HK-2 (cell line): ENCODE measurements around the gene SLCO3A1.

Experiments
- DNase-seq: peaks from one replicate; pipeline ENCODE4 v3.0.0-alpha.2; 2018; ENCODE audit not compliant: unreplicated experiment

SLCO3A1 gene

DNA sequence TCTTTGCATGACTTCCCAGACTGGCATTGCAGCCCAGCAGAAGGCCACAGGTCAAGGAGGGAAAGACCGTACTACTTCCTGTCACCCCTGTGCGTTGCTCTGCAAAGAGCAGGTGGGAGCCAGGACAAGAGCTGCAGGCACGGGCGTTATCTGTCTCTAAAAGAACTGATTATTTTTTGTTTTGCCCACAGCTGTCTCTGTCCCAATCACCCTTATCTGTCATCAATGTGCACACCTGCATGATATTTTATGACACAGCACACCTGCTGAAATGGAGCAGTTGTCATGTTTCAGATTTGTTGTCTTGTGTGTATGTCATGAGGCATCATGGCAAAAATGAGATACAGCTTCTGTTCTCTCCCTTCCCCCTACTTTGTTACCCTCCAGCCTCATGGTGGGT is 58.8 kb downstream of the SLCO3A1 start:
- no peak for DNase-seq

DNA sequence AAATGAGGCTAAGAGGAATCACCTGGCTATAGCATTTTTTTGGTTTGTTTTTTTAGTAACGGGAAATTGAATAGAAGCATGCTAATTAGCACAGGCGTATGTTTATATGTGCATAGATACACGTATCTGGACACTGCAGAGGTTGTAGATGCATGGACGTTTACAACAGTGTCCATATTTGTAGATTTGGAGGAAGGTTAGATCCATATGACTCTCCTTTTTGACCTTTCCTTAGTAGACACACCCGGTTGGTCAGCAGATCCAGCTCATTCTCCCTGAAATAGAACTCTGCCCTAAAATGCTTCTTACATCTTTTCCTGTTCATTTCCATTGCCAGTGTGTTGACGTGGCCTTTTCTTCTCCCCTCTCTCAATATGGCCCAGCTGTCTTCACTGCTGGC is 60.1 kb downstream of the SLCO3A1 start:
- DNase-seq = no peak

DNA sequence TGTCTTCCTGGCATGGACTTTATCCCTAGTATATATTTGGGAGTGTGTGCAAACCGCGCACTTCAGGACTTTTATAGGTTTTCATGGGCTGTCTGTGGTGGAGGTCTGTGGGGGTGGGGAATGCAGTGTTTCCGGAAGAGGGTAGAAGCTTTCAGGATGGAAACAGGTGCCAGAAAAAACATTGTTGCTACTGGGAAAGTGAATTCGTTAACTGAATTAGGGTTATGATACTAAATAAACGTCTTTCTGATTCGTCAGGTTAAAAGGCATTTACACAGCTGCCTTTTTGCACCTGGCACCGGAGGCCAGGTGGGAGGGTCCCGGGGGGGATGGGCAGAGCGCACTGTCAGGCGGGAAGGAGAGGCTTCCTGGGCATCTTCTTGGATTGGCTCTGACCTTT is 62.1 kb downstream of the SLCO3A1 start:
- DNase-seq = no peak

DNA sequence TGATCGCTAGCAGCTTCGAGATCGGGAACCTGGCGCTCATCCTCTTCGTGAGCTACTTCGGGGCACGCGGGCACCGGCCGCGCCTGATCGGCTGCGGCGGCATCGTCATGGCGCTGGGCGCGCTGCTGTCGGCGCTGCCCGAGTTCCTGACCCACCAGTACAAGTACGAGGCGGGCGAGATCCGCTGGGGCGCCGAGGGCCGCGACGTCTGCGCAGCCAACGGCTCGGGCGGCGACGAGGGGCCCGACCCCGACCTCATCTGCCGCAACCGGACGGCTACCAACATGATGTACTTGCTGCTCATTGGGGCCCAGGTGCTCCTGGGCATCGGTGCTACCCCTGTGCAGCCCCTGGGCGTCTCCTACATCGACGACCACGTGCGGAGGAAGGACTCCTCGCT is 62.5 kb downstream of the SLCO3A1 start:
- no peak for DNase-seq

DNA sequence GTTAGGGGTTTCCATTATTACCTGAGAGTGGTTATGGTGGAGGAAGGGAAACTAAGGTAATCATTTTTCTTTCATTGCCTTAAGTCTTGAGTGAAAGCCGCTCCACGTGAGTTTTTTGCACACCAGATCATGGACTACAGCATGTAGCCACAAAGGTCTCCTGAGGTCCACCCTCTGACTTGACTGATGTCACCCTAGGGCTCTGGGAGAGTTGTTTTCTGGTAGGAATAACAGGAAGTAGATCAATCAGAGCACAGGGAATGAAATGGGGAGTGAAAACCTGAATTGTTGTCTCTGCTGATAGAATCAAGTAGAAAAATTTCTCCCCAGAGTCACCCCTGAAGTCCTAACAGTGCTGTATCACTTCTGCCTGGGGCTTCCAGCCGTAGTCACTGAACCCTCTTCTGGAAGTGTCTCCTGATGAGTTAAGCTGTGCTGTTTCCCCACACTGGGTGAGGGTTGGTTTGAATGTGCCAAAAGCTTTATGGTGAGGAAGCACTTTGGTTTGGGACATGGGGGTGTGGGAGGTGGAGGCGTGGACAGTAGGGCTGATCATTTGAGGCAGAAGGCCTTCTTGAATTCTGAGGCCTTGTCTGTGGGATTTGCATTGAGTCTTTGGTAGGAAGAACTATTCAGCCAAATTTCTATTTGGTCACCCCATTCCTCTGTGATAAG is 64.3 kb downstream of the SLCO3A1 start:
- DNase-seq = no peak

DNA sequence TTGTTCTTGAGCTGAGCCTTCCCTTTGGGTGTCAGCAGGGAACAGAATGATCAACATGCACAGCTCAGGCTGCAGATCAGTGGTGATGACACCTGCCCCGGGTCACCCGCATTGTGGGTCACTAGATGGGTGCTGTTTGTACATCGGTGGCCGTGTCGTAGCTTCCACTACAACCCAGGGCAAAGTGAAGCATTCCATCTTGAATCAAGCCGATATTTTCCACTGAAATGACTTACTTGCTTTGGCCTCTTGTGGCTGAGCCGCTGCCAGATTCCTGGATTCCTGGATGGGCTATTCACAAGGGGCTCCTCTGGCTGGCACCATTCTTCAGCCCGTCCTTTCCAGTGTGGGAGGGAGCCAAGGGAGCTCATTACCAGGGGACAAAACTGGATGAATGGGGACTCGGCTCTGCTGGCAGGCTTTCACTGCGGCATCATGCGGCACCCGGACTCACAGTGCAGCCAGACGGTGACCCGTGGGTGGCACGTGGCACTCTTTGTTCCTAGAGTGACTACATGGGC is 65.6 kb downstream of the SLCO3A1 start:
- no peak for DNase-seq

DNA sequence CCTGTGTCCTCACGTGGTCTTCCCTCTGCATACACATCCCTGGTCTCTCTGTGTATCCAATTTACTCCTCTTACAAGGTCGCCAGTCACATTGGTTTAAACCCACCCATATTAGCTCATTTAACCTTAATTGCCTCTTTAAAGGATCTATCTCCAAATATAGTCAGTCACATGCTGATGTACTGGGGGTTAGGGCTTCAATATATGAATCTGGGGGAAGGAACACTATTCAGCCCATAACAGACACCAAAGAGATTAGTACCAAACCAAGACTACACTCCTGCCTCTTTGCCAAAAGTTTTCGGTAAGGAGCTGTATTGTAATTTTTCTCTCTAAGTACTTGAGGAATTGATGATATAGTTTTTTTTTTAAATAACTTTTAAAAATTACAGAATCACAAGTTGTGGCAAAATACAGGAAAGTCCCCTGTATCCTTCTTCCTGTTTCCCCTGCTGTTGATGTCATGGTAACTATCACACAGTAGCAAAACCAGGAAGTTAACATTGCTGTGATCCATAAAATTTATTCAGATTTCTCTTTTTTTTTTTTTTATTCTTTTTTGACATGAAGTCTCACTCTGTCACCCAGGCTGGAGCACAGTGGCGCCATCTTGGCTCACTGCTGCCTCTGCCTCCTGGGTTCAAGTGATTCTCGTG is 67.8 kb downstream of the SLCO3A1 start:
- no peak for DNase-seq

DNA sequence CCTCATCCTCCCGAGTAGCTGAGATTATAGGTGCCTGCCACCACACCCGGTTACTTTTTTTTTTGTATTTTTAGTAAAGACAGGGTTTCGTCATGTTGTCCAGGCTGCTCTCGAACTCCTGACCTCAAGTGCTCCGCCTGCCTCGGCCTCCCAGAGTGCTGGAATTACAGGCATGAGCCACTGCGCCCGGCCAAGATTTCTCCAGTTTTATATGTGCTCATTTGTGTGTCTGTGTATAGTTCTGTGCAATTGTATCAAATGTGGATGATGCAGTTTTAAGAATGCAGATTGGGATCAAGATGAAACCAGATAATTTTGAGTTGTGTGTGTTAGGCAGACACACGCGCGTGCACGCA is 68.3 kb downstream of the SLCO3A1 start:
- DNase-seq = no peak

DNA sequence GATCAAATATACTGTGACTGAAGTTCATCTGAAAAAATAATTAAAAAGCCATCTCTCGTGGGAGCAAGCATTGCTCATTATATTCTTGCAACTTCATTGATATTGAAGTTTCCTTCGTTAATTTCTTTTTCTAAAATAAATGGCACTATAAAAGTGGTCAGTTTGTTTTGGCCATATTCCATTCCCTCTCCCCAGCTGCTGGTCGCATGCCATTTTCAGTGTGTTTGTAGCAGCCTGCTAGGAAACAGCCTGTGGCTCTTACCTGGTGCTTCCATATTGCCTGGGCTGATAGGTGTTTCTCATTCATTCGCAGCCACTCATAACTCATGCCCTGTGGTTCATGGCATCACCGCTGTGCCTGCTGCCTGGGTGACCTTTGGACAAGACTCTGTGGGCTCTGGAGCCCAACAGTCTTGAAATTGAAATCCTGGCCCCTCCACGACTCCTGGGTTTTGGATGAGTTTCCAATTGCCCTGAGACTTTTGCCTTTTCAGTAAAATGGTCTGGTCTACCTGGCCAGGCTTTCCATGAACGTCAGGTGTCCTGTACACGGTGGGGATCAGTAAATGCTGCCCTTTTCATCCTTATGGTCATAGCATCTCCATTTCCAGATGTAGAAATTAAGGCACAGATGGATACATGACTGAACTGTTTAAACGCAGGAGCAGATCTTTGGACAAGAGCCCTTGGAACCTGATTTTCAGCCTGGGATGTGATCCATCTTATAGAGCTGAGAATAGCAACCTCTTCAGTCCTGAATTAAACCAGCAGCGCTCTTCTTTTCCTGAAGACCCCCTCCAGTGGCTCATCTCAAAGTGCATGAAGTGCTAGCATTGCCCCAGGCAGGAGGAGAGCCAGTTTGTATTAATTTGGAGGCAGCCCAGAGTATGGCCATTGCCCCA is 69.4 kb downstream of the SLCO3A1 start:
- no peak for DNase-seq

DNA sequence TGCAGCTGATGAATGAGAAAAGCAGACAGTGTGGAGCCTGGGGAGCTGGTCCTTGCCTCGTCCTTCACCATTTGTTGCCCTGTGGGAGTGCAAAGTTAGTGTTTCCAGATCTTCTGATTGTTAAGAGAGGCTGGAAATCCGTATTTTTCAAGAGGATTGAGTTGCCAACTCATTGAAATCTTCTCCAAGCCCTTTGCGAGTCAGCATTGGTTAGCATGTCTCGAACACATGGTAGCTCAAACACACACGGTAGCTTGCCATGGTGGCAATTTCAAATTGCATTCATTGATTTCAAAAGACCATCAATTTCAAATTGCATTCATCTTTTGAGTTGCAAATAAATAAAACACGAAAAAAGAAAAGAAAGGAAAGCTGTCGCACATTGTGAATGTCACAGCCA is 70.7 kb downstream of the SLCO3A1 start:
- no peak for DNase-seq

DNA sequence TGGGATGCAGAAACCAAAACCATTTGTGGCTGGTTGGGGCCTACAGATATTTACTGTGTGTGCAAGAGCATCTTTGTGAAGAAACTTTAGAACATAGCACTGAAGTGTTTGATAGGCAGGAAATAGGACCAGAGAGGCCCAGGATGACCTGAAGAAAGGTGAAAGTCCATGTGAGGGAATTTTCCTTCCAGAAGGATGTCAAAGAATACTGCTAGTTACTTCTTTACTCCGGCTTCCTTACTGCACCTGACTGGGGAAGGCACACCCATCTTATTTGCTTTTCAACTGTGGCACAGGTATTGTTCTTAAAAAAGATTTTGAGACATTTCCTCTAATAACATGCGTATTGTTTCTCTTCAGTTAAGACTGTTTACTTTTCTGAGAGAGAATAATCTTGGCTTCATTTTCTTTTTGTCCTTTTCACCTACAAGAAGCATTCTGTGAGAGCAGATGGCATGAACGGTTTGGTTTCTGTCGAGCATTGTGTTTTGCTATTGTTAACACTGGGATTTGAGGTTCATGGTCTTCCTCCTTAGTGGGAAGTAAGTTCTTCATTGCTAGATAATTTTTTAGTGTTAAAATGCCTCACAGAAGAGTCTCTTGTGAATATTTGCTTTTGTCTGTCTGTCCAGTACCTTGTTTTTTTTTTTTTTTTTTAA is 71.5 kb downstream of the SLCO3A1 start:
- no peak for DNase-seq

DNA sequence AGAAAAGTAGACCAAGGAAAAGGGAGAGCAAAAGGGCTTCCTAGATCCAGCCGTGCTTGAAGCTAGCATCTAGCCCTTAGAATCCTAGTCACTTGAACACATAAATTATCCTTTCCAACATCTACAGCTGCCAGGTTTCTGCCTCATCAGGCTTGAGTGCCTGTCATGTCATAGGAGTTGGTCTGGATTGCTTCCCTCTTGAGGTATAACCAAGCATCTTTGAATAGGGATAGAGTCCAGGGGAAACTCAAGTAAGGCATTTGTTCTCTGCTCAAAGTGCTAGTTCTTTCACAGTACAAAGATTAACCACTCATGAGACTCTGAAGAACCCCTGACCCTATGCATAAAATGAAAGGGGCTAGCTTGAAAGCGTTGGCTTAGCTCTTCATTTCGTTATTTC is 72.3 kb downstream of the SLCO3A1 start:
- no peak for DNase-seq

DNA sequence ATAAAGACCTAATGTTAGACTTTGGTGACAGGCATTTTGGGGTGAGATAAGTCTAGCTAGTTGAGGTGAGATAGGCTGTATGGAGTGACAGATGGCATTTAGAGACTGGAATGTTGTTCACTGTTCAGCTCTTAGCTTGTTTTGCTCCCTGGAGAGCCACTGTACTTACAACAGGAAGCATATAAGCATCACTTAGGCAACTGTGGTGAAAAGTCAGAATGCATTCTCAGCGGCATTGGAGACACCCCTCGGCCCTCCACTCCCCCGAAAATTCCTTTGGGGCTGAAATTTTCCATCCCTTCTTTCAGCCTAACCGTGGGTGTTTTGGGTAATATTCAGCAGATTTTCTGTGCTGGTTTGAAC is 73.4 kb downstream of the SLCO3A1 start:
- DNase-seq = no peak

DNA sequence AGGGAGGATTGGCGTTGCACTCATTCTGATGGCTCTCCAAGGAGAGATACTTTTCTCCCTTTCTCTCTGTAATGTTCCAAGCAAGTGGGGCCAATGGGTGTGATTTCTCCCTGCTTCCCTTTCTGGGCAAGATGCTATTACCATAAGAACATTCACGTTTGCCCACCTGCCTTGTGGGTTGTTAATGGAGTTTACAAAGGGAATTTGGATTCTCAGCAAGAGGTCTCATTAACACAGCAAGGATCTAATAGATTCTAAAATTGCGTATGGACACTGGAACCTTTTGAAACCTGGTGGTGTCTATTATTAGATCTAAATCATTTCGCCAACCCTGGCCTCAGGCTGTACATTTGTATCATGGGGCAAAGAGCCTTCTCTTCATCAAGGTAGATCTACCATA is 74.1 kb downstream of the SLCO3A1 start:
- DNase-seq = no peak

DNA sequence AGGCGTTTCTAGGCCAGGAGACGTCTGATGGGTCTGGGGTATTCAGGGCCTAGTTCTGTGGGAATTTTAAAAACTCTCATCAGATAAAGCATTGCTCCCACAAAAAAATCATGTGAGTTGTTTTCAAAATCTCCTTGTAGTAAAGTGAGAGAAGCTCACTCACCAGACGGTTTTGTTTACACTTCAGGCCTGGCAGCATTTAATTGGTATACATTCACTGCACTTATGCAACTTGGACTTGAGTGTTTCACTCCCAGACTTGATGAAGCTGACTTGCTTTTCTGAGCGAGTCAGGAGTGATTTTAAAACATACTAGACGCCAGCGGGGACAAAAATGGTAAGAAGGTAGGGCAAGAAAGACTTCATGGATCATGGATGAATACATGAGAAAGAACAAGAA is 75.2 kb downstream of the SLCO3A1 start:
- no peak for DNase-seq

DNA sequence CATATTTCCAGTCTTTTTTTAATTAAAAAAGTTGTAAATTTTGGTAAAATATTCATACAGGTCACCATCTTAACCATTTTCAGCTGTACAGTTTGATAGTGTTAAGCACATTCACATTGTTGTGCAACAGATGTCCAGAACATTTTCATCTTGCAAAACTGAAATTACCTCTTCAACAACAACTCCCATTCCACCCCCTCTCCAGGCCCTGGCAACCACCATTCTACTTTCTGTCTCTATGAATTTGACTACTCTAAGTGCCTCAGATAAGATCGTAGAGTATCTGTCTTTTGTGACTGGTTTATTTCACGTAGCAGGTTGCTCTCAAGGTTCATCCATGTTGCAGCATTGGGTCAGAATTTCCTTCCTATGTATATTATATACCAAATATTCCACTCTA is 76.0 kb downstream of the SLCO3A1 start:
- no peak for DNase-seq

DNA sequence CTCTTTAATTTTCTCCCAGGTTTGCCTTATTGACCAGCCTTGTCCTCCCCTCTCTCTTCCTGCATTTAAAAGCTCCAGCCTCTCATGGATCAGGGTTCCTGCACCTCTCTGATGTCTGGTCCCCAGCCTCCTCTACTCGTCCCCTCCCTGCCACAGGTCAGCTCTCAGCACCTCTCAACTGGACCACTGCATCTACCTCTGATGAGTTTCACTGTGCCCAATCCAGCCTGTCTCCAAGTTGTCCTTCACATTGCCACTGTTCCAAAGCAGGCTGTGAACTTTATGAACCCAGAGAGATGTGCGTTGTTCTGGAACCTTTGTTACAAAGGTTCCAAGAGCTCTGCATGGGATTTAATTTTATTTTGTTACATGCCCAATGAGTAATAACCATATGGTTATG is 76.6 kb downstream of the SLCO3A1 start:
- no peak for DNase-seq

DNA sequence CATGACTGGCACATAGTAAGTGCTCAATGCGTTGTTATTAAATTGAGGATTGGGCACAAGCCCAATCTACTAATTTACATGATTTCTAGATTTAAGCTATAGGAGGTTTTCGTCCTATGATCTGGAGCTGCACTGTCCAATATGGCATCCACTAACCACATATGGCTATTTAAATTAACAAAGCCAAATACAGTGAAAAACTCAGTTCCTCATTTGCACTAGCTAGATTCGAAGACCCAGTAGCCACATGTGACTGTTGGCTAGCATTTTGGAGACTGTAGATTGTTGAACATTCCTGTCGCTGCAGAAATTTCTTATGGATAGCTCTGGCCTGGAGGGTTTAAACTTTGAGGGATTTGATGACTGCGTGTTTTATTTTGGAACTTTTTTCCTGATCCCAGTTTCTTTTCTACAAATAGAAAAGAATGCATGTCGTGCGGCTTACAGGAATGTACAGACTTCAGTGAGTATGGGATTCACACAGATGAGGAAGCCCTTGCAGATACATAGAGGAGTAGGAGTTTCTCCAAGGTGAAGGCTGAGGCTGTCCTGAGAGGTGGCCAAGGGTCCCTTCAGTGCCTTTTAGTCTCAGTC is 82.8 kb downstream of the SLCO3A1 start:
- DNase-seq = no peak

DNA sequence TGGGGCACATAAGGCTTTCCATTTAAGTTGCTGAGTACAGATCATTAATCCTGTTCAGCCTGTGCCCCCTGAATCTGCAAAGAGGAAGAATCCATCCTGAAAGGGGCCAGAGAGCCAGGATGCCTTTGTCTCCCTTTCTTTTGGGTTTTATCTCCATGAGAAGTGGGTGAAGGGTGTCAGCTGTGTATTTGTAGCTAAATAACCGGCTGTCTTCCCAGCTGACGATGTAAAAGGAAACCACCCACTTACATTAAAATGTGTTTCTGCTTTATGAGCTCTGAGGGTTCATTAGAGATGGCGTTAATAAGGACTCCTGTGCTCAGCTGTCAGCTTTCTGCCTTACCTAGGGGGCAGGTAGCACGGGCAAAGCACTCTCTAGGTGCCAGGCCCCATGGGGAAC is 83.4 kb downstream of the SLCO3A1 start:
- no peak for DNase-seq

DNA sequence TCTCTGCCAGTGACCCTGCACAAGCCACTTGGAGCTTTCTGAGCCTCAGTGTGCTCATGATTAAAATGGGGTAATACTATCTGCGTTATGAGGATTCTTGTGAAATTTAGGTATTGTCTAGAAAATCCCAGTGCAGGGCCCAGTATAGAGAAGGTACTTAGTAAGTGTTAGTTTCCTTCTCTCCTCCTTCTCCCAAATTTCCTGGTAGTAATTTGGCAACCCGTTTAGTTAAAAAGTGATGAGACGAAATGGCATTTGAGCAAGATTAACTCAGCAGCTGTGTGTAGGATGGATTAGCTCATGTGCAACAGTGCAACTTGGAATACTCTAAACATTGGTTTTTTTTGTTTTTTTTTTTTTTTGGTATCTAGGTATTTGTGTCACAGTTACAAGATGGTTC is 84.6 kb downstream of the SLCO3A1 start:
- DNase-seq = no peak

DNA sequence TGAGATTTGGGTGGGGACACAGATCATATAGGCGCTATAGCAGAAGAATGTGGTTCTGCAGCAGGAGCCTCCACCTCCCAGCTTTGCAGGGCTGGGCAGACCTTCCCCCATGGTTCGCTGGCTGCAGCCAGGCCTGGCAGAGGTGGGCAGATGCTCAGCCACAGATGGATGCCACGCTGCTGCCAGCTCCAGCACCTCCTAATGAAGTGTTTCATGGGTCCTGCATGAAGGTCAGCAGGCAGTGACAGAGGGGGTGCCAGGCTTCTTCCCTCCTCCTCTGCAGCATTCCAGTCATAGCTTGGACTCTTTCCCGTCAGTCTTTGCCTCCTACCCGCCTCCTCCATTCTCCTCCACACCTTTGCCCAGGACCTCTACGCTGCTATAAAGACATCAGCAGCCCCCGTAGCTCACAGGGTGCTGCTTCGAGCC is 85.9 kb downstream of the SLCO3A1 start:
- DNase-seq = no peak
